HG03280 (cell line): ENCODE results near the gene RNASE12.
"Not testable (repeated sequence)": the region's sequence is repeated elsewhere in the genome, so short reads cannot be mapped to it uniquely, and the experiment has no call there.

ENCODE experiments used
- ATAC-seq: cut with Tn5 transposase; IDR thresholded peaks from one replicate; pipeline ENCODE4 v1.9.1; 2021; ENCODE audit warnings: mild to moderate bottlenecking, moderate library complexity; ENCODE audit not compliant: unreplicated experiment

Gene RNASE12

DNA sequence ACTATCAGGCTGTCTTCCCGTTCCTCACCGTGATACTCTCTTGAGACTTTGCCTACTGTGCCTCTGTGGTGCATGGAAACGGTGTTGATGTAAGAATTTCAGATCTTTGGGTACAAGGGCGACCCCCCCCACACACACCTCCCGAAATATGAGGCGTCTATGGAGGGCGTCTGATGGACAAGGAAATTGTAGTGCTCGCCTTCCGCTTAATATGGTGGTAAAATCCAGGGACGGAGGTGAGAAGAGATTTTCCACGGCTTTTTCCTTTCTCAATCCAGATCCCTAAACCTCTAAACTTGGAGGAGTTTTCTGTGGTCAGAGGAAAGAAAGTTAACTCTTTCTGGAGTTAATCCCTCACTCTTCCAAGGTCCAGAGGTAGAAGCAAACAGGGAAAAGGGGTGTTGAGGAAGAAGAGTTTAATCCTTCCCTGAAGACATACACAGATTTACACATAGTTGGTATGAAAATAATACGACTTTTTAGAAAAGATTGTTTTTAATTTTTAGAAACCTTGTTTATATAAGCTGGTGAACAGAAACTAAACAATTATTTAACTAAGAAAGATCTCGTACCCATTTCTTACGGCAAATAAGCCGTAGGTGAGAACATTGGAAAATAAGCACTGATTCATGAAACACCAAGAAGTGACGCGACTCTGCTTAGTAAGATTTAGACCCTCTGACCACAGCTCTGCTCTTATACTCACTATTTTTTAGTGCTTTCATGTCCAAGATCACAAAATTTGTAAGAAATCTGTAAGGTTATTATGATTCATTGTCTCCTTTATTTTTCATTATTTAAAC, 23.1 kb upstream of the RNASE12 start:
- ATAC-seq, result no peak

DNA sequence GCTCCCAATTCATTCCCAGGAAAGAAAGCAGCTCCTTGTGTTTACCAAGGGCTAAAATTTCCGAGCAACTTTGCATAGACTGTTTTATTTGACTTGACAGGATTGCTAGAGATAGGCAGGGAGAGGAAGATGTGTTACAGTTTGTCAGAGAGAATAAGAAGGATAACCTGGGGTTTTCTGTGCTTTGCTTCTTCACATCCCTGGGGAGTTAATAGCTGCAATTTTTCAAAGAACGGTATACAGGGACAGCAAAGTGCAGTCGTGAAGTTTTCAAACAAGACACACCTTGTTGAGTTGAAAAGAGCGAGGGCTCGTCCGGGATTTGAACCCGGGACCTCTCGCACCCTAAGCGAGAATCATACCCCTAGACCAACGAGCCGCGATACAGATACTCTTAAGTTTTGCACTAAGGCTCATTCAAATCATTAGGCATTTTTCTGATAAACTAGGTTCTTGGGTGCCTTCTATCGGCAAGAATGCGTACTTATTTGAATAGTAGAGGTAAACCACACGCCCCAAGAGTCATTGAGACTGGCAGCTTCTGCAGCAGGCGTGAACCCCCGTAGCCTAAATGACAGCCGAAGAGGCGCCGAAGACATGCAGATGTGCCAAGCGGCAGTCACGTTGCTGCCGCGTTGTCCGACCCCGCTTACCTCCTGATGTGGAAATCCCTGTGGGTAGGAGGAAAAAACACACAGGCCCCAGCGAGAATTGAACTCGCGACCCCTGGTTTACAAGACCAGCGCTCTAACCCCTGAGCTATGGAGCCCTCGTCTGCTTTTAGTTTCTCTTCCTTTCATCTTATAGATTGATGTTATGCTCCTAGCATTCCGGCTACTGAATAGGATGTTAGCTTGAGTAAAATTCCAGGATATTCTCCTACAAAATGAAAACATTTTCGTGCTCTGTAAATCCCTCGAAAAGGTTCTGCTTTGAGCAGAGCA, 22.2 kb upstream of the RNASE12 start:
- ATAC-seq, result peak; percentile 74

DNA sequence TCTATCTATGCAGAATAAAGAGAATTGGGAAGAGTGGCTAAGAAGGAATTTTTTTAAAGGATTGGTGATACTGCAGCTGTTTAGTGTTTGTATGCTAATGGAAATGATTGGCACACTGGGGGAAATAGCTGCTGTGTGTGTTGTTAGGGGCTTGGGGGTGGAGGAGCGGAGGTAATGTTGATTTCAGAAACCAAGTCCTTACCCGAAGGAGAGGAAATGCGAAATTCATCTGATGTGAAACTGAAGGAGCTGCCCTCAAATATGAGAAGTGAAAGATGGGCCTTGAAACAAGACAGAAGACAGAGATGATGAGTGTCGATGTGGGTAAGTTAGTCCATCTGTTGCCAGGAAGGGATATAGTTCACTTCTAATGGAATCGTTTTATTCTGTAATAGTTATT, 21.2 kb upstream of the RNASE12 start:
- no peak for ATAC-seq

DNA sequence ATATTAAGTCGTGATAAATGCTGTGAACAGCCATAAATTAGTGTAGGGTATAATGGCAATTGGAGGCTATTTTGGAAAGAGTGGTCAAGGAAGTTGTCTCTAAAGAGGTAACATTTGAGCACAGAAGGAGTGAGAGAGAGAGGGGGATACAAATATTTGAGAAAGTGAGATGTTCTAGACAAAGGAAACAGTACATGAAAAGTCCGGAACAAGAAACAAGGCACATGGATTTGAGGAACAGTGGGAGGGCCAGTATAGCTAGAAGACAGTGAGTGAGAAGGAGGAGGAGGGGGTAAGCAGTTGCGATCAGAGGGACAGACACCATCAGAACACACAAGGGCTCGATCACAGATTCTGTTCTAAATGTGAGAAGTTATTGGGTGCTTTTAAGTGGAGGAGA, 20.1 kb upstream of the RNASE12 start:
- no peak for ATAC-seq

DNA sequence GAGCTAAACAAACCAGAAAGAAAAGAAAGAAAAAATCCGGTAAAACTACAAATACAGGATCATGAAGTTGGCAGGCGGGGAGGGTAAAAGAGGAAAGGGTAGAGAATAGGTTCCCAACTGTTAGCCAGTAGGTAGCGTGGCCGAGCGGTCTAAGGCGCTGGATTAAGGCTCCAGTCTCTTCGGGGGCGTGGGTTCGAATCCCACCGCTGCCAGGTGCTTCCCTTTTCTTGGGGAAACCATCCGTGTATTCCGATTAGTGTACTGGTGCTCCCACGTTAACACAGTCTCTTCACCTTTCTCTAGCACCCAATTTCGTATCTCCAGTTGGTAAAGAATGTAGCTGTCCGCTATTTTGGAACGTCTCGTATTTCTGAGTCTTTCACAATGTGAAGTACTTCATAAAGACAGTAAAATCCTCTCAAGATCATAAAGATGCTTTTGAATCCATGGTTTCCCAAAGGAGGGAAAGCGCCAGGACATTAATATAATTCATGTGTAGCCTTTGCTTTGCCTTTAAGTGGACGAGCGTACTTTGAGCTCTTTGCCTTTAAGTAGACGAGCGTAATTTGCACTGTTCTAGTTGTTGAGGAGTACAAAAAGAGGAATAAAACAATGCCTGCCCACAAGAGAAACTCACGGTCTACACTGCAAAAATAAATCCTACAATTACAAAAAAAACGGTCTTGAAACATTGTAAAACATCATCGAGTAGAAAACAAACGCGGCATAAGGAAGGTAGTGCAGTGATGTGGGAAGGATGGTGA, 19.0 kb upstream of the RNASE12 start:
- ATAC-seq, result peak; percentile 16

DNA sequence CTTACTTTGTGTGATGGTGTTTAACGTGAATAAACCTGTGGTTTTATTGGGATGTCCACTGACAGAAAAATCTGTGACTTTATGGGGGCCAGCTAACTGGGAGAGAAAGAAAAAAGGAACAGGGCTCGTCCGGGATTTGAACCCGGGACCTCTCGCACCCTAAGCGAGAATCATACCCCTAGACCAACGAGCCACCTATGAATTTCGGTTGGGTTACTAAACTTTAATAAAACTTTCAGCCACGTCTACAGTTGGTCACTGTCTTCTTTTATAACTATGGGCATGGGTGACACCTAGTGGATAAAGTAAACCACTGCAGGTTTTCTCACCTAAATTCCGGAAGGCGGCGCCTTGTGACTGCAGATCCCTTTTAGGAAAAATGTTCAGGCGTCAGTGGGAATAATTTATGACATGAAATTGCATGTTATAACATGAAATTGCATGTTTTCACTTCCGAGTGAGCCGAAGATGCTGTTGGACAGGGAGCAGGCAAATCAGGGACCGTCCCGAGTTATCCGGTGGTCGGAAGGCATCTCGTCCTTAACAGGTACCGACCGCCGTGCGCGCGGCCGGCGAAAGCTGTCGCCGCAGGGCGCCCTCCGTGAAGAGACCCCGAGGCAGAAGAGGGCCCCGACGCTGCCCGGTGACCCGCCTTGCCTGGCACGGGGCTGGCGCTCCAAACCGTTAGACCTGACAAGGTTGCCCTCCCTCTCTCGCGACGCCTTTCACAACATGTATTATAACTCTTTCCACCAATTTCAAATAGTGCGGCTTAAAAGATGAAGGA, 18.2 kb upstream of the RNASE12 start:
- ATAC-seq, result peak; percentile 19

DNA sequence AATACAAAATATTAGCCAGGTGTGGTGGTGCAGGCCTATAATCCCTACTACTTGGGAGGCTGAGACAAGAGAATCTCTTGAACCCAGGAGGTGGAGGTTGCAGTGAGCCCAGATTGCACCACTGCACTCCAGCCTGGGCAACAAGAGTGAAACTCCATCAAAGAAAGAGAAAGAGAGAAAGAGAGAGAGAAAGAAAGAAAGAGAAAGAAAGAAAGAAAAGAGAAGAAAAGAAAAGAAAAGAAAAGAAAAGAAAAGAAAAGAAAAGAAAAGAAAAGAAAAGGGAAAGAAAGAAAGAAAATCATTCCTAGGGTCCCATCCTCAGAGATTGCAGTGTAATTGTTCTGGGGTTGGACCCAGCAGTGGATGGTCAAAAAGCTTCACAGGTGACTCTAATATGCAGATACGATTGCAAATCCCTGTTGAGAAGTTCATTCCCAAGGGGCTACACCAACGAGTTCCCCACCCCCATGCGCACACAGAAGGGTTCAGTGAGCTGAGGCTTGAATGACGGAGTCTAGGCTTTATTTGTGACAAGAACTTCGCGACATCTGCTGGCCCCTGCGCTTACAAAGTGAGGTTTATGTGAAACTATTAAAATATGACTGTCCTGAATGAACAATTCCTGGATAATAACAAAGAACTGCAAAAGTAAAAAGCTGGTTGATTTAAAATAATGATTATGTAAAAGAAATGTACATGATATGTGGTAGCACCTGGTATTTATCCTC, 17.4 kb upstream of the RNASE12 start:
- ATAC-seq, result no peak

DNA sequence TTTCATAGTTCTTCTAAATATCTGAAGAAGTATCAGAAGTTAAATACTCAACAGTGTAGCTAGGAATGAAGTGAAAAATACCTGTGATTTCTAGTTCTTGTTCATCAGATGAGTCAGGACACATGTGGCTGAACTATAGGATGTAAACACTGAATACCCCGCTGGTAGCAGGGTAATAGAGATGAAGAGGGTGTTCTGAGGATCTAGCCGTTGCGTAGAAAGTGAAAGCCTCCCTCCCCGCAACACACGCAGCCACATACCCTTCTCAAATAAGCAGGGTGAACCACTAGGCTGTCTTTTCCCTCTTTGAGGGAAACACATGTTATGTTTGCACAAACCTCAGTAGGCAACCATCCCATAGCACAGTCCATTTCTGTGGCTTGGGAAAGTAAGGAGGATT, 16.4 kb upstream of the RNASE12 start:
- no peak for ATAC-seq

DNA sequence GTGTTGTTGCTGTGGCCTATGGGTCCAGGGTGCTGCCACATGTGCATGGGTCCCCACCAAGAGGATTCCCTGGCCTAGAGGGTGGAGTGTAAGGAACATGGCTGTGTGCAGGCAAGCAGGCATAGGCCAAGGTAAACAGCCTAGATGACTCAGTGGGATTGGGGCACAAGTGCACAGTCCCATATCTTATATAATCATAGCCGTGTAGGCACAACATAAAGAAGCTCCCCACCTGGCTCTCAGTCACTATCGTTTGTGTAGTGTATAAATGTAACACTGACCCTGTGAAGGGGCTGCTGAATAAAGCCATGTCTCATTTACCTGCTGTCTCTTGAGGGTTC, 15.7 kb upstream of the RNASE12 start:
- ATAC-seq, result no peak

DNA sequence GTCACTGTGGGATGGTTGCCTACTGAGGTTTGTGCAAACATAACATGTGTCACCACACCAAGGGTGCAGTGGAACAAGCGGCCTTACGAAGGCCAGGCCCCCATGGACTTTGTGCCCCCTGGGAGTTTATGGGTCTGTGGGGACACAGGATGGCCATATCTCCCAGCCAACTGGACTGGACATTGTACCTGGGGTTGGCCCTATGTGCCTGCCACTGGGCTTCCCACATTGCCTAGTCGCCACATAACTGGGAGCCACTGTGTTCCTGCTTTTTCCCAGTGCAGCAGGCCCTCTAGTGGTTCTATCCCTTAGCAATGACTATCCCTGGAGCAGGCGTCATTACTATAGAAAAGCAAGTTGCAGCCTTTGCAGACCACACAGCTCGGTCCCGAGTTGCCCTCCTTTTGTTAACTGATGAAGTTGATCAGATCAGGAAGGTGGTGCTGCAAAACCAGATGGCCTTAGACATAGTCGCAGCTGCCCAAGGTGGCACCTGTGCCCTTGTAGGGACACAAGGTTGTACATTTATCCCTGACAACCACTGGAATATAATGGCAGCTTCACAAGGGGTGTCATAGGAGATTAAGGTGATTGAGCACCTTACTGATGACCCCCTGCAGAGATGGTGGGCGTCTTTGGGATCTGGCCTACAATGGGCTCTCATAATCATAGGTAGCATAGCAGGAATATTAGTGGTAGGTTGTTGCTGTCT, 15.2 kb upstream of the RNASE12 start:
- no peak for ATAC-seq

DNA sequence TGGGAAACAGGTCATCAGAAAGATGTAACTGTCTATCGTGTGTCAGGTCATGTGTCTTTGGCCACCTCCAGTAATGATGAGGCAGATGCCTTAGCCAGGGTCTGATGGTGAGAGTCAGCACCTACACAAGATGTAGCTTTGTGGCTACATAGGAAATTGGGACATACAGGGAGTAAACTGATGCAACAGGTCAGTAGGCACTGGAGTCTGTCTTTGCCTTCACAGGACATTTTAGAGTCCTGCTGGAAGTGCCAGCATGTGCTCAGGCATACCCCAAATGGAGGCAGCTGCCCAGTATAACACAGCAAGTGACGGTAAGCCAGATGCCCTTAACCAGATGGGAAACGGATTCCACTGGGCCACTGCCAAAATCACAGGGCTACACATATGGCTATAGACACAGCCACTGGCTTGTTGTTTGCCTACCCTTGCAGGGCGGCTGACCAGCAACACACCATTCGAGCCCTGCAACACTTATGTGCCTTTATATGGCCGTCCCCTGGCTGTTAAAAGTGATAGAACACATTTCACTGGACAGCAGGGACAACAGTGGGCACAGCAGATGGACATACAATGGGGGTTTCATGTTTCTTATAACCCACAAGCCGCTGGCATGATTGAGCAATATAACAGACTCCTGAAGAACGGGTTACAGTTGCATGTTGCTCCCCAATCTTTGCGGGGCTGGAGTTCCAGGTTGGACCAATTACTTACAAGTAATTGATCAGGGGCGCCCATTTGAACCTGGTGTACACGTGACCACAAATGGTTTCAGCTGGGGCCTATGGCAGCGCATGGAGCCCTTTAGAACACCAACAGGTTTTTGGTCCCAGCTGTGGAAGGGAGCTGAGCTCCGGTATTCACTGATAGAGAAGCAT, 12.9 kb upstream of the RNASE12 start:
- no peak for ATAC-seq

DNA sequence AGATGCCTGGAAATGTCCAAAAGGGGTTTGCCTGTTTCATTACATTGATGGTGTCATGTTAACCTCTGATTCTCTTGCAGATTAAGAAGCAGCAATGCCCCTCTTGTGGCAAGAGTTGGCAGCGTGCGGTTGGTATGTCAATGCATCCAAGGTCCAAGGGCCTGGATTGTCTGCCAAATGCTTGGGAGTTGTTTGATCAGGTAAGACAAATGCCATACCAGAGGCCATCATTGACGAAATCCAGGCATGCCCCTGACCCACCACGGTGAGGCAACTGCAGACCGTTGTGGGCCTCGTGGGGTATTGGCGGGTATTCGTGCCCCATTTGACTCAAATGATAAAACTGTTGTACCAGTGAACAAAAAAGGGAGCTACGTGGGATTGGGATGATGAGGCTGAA, 11.4 kb upstream of the RNASE12 start:
- no peak for ATAC-seq

DNA sequence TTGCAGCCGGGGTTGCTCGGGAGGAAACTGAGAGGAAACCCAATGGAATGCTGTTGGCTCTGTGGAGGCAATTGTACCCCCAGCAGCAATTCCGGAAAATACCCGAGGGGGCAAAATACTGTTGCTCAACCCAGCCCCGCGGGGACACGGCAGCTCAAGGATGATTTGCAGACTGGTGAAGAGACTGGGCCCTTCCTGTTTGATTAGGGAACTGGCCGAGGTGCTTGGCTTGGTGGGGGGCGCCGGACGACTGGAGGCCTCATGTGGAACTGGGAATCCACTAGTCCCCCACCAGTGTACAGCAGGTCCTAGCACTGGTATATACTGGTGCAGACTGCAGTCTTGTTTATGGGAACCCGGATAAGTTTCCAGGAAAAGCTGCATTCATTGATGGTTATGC, 10.3 kb upstream of the RNASE12 start:
- no peak for ATAC-seq

DNA sequence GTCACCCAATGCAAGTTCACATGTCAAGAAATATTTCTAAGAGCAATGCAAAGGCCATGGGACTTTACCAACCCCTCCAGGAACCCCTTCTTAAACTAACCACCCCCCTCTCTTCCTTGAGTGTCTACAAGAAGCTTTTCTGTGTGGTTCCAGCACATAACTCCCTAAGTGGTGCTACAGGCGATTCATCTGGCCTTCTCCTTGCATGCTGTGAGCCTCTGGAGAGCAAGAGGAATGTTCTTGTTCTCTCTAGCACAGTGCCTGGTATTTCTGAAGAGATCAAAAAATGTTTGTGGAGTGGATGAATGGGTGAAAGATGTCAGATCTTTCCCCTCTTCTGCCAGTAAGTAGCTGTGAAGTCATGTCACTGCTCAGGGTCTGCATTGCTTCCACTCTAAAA, 5.9 kb upstream of the RNASE12 start:
- ATAC-seq, result no peak

DNA sequence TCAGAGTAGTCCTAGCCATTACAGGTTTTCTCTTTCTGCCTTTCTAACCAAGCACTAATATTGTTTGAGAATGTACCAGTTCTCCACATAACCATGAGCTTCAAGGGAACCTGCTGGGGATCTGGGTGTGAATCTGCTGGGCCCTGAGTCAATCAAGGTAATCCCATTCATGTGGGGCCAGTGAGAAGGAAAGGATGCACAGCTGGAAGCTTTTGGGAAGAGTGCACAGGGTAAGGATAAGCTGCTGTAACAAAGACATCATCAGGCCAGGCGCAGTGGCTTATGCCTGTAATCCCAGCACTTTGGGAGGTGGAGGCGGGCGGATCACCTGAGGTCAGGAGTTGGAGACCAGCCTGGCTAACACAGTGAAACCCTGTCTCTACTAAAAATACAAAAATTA, 4.5 kb upstream of the RNASE12 start:
- not testable (repeated sequence) for ATAC-seq

DNA sequence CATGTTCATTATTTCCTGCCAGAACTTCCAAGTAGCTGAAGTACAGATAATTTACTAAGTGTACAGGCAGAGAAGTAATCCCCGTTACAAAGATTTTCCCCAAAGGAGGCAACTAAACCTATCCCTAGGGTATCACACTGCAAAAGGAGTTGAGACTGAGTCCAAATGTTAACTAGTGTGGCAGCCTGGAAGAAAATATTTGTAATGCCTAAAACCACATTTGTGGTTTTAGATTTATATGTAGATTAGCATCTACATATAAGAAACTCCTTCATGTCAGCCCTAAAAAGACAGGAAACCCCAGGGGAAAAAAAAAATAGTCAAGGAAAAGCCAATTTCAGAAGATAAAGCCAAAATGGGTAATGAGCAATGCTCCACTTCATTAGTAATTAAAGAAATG, 1.4 kb upstream of the RNASE12 start:
- ATAC-seq, result no peak

DNA sequence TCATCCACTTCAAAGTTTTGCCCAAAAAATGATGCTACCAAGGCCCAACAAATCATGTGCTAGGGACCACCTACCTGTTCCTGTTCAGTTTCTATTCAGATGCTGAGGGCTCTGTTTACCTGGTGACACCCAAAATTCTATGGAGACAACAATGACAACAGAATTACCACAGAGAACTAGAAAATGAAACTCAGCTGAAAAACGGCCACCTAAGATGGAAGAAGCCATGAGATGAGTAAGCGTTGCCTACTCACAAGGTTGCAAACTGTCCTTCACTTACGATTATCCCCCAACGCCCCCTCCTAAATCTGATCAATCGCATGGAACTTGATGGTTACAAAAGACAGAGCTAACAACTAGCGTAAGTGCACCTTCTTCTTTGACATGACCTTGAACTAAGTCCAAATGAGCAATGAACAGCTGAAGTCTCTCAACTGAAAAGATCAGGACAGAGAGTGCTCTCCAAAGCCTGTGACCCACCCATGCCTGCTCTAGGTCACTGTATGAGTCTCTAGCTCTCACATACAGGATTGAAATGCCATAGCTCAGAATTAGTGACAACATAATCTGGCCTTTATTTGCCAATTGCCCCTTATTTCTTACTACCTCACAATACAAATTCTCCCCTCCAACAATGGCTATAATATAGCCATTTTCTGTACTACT, 3.6 kb downstream of the RNASE12 start, which contains the start of gene RNASE11:
TSS of gene RNASE11 (minus strand) at position 513 of the 666 bp plus-strand sequence.
- ATAC-seq, result no peak

DNA sequence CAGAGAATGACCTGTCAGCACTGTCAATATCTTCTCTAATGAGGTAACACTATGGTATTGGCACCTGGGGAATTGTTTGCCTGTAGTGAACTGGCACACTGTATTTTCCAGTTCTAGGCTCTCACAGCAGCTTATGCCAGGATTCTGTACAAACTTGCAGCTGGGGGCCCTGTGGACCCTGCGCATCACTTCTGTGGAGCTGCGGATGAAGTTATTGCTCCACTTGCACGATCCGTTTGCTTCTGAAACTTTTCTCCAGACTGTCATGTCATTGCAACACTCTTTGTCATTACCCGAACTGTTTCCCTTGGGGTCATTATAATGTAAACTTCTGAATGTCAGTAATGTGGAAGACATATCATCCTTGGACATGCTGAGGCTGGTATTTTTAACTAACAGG, 7.3 kb downstream of the RNASE12 start:
- ATAC-seq, result no peak
